GM12874 (cell line): ENCODE results near the gene SMC5.

Source experiments
- CTCF ChIP-seq: IDR thresholded peaks from 2 replicates; pipeline ENCODE4 v1.5.1; 2011; ENCODE audit warnings: low read depth, mild to moderate bottlenecking, control low read depth, low read length, moderate library complexity; ENCODE audit not compliant: insufficient read depth

Gene SMC5

GRCh38 chr9:70292253-70292652 lies 33.5 kb downstream of the SMC5 start:
- no peak for TF ChIP-seq CTCF

- TF ChIP-seq CTCF, result no peak
Observed at GRCh38 chr9:70293214-70293613, 34.4 kb downstream of the SMC5 start.

- no peak for TF ChIP-seq CTCF
Observed at GRCh38 chr9:70297141-70297540, 38.4 kb downstream of the SMC5 start.

- TF ChIP-seq CTCF, result no peak
Observed at GRCh38 chr9:70298245-70298771, 39.5 kb downstream of the SMC5 start.

- no peak for TF ChIP-seq CTCF
Observed at GRCh38 chr9:70303268-70303667, 44.5 kb downstream of the SMC5 start.

- no peak for TF ChIP-seq CTCF
Observed at GRCh38 chr9:70304810-70305209, 46.0 kb downstream of the SMC5 start.

- TF ChIP-seq CTCF, result no peak
Observed at GRCh38 chr9:70315389-70315788, 56.6 kb downstream of the SMC5 start.
